Dermis microvascular lymphatic vessel endothelial cell (primary cell): ENCODE results near the gene MAN1C1. TPM values are rescaled to one million over a fixed set of nuclear protein-coding genes. Genes with fewer than 3 reads are reported as not detected.

Experiments
- DNase-seq, 2 donors: peaks; one replicate each; pipeline versions ENCODE4 v3.0.0 to v3.0.0-alpha.2; 2010; ENCODE audit warnings: low read depth in 2 of 2
- total RNA-seq: library from RNA; depleted of rRNA; stranded (reverse); fragments of >200 nt; gene quantifications from 2 replicates; pipeline ENCODE4 v1.2.1, GENCODE V29; 2014

The MAN1C1 gene
- total RNA-seq, 1 donor from 2014 or later, result 0.26 TPM

- no peak for DNase-seq
Observed at GRCh38 chr1:25798666-25799351, 182.2 kb downstream of the MAN1C1 start.

- DNase-seq, result no peak
Observed at GRCh38 chr1:25799352-25799934, 182.9 kb downstream of the MAN1C1 start.

- peak; percentile 54 to 61 for DNase-seq
Observed at GRCh38 chr1:25799935-25800702, 183.5 kb downstream of the MAN1C1 start, which contains the start of gene SELENON. SELENON (plus strand) TSS chr1:25800193; CDS start chr1:25800231, 38 bp downstream.

GRCh38 chr1:25800703-25801377 lies 184.2 kb downstream of the MAN1C1 start:
- DNase-seq, result no peak

GRCh38 chr1:25802915-25803314 lies 186.3 kb downstream of the MAN1C1 start:
- no peak for DNase-seq

- DNase-seq, result no peak
Observed at GRCh38 chr1:25803368-25803767, 186.8 kb downstream of the MAN1C1 start.

GRCh38 chr1:25804244-25804963 lies 187.8 kb downstream of the MAN1C1 start:
- DNase-seq, result peak in 1 of 2 donors; percentile 49

GRCh38 chr1:25804964-25805862 lies 188.6 kb downstream of the MAN1C1 start:
- peak; percentile 51 for DNase-seq

GRCh38 chr1:25805863-25806225 lies 189.3 kb downstream of the MAN1C1 start:
- DNase-seq, result peak; percentile 66 to 71

GRCh38 chr1:25806418-25806817 lies 189.8 kb downstream of the MAN1C1 start:
- peak in 1 of 2 donors; percentile 66 for DNase-seq

GRCh38 chr1:25807480-25808390 lies 191.1 kb downstream of the MAN1C1 start:
- DNase-seq, result no peak

GRCh38 chr1:25808481-25809244 lies 192.1 kb downstream of the MAN1C1 start:
- no peak for DNase-seq

- no peak for DNase-seq
Observed at GRCh38 chr1:25809283-25809926, 192.8 kb downstream of the MAN1C1 start.

- no peak for DNase-seq
Observed at GRCh38 chr1:25809929-25810328, 193.3 kb downstream of the MAN1C1 start.

GRCh38 chr1:25810341-25811299 lies 194.0 kb downstream of the MAN1C1 start:
- peak in 1 of 2 donors; percentile 57 for DNase-seq

- DNase-seq, result no peak
Observed at GRCh38 chr1:25811384-25812082, 194.9 kb downstream of the MAN1C1 start.
